ENCODE data around the gene SUFU. TPM values are rescaled to one million over a fixed set of nuclear protein-coding genes. Genes with fewer than 3 reads are reported as not detected.

Gene SUFU
- total and polyA plus RNA-seq, 2 of the 4 experiments (the other 2 are of a cell fraction) = 2.2 to 11.0 TPM

DNA sequence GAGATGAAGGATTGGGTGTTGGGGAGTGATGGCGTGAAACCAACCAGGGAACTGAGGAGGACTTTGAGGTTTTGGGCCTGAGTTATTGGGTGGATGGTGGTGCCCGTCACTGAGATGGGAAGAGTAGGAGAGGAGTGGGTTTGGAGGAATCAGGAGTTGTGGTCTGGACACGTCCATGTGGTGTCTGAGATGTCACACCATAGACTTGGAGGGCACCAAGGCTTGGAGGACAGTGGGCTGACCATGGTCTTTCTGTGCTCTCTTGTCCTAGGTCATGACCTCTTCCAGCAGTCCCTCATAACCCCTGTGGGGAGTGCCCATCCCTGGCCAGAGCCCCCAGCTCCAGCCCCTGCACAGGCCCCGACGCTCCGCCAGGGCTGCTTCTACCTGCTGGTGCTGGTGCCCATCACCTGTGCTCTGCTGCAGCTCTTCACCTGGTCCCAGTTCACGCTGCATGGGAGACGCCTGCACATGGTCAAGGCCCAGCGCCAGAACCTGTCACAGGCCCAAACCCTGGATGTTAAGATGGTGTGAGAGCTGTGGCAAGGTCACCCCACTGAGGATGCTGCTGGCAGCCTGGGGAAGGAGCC, 28.2 kb upstream of the SUFU start:
- Histone ChIP-seq H3K9ac (ENCODE audit: low read depth, low read length) (no peak overlapping the region), H3K27me3 (ENCODE audit: control insufficient read depth, insufficient read depth, low read length) (no peaks in the 10 kb centered on the region), H4K91ac (ENCODE audit: insufficient read depth, low read depth, low read length) (no peak overlapping the region), H2AK9ac (replicated peaks; ENCODE audit: low read depth, low read length, poor library complexity) (no peak overlapping the region), H3K18ac (ENCODE audit: low read depth, low read length) (no peak overlapping the region), H3K27ac (ENCODE audit: insufficient read depth, low read length) (no peak overlapping the region), H3K23ac (ENCODE audit: low read depth, low read length) (no peak overlapping the region), H3K4me2 (ENCODE audit: low read depth, low read length) (no peak overlapping the region), H3K79me1 (ENCODE audit: low read depth in 1 of 2, low read length in 2 of 2) (no peaks in the 10 kb centered on the region; a peak in 1 of 4 replicates), H4K8ac (ENCODE audit: low read depth in 2 of 2, low read length in 2 of 2) (no peak overlapping the region), H4K5ac (ENCODE audit: low read depth, low read length) (no peak overlapping the region), H2AFZ (replicated peaks; ENCODE audit: low read length, poor library complexity) (no peak overlapping the region), H3K4me3 (ENCODE audit: insufficient read depth, low read depth, low read length) (no peak overlapping the region), H2BK120ac (ENCODE audit: low read depth, low read length) (no peak overlapping the region), H2AK5ac (ENCODE audit: low read depth, low read length) (no peak overlapping the region), H3K9me3 (ENCODE audit: control insufficient read depth, insufficient read depth, low read length) (no peaks in the 10 kb centered on the region), H4K20me1 (ENCODE audit: insufficient read depth, low read length) (peaks cover 6% of the 10 kb centered on the region; the same call in 1 of the 2 replicates), H3K4ac (ENCODE audit: low read depth, low read length) (no peak overlapping the region), H3K9me1 (ENCODE audit: insufficient read depth, low read length) (no peaks in the 10 kb centered on the region), H2BK20ac (ENCODE audit: low read depth, low read length) (no peak overlapping the region), H3K4me1 (ENCODE audit: control insufficient read depth, insufficient read depth, low read length) (no peaks in the 10 kb centered on the region), H3K14ac (replicated peaks; ENCODE audit: low read depth, low read length) (no peak overlapping the region), H3K56ac (ENCODE audit: extremely low read depth, insufficient read depth, low read length) (no peak overlapping the region), H2BK5ac (ENCODE audit: low read depth, low read length, poor library complexity, severe bottlenecking) (no peak overlapping the region), H2BK15ac (ENCODE audit: low read depth, low read length) (no peak overlapping the region), H3K36me3 (ENCODE audit: control insufficient read depth, insufficient read depth, low read length) (peaks cover 7% of the 10 kb centered on the region)
- DNase-seq (no peak), ATAC-seq (ENCODE audit: low read depth) (no peak)
- in situ Hi-C loops (cut with MboI; ENCODE audit: low sequenced_read_pairs) = loop anchor here (5.0 kb wide), 1 partner anchor 83 kb away; no protein-coding TSS in a partner anchor
- ChIA-PET POLR2A (ENCODE audit: unreplicated experiment) (no interaction called here), CTCF (interaction anchor here (0.5 kb wide), 1 partner anchor 90 kb away, joined by 3 read pairs; no protein-coding TSS in a partner anchor)
- BruUV-seq (replicated peaks) = no TSS peak
- dilution Hi-C loops (cut with HindIII; ENCODE audit: low sequenced_read_pairs, unreplicated experiment) = no loop called here
- intact Hi-C loops (cut with micrococcal nuclease) = no loop called here
- 86% methylated on average over 6 of the region's 9 CpGs; no CpG with 5 or more reads in 1 of the 2 experiments for WGBS, 2 experiments (ENCODE audit: extremely low coverage in 2 of 2, insufficient read length in 1 of 2)
- TF ChIP-seq SMC3 (IDR thresholded peaks at IDR 0.05; ENCODE audit: low read depth, low read length) (no peak), MAFK (IDR thresholded peaks at IDR 0.05; ENCODE audit: low read depth, low read length) (no peak), MAZ (IDR thresholded peaks at IDR 0.05; ENCODE audit: borderline replicate concordance, low read depth, low read length) (no peak), RFX5 (IDR thresholded peaks at IDR 0.05; ENCODE audit: low read depth, low read length) (no peak), RCOR1 (IDR thresholded peaks at IDR 0.05; ENCODE audit: insufficient replicate concordance, low read length) (no peak), RAD21 (IDR thresholded peaks at IDR 0.05; ENCODE audit: low read length) (no peak), MXI1 (IDR thresholded peaks at IDR 0.05; ENCODE audit: borderline replicate concordance, low read depth, low read length) (no peak), CHD1 (IDR thresholded peaks at IDR 0.05; ENCODE audit: low read depth, low read length) (no peak), BHLHE40 (IDR thresholded peaks at IDR 0.05; ENCODE audit: low read depth, low read length) (no peak), FOS (IDR thresholded peaks at IDR 0.05; ENCODE audit: low read depth, low read length) (no peak), POLR2A (IDR thresholded peaks at IDR 0.05; ENCODE audit: low read depth, low read length) (no peak), NFE2L2 (IDR thresholded peaks at IDR 0.05; ENCODE audit: low read depth, low read length) (no peak), CEBPB (IDR thresholded peaks at IDR 0.05; ENCODE audit: low read depth, low read length) (no peak)
- TF ChIP-seq, protein P1, sequence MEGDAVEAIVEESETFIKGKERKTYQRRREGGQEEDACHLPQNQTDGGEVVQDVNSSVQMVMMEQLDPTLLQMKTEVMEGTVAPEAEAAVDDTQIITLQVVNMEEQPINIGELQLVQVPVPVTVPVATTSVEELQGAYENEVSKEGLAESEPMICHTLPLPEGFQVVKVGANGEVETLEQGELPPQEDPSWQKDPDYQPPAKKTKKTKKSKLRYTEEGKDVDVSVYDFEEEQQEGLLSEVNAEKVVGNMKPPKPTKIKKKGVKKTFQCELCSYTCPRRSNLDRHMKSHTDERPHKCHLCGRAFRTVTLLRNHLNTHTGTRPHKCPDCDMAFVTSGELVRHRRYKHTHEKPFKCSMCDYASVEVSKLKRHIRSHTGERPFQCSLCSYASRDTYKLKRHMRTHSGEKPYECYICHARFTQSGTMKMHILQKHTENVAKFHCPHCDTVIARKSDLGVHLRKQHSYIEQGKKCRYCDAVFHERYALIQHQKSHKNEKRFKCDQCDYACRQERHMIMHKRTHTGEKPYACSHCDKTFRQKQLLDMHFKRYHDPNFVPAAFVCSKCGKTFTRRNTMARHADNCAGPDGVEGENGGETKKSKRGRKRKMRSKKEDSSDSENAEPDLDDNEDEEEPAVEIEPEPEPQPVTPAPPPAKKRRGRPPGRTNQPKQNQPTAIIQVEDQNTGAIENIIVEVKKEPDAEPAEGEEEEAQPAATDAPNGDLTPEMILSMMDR (conservative IDR thresholded peaks at IDR 0.05; ENCODE audit: low read depth, low read length) = no peak
- TF ChIP-seq, protein P2, sequence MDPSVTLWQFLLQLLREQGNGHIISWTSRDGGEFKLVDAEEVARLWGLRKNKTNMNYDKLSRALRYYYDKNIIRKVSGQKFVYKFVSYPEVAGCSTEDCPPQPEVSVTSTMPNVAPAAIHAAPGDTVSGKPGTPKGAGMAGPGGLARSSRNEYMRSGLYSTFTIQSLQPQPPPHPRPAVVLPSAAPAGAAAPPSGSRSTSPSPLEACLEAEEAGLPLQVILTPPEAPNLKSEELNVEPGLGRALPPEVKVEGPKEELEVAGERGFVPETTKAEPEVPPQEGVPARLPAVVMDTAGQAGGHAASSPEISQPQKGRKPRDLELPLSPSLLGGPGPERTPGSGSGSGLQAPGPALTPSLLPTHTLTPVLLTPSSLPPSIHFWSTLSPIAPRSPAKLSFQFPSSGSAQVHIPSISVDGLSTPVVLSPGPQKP (IDR thresholded peaks at IDR 0.05; ENCODE audit: borderline replicate concordance, low read depth, low read length) = no peak
- TF ChIP-seq, protein P3, sequence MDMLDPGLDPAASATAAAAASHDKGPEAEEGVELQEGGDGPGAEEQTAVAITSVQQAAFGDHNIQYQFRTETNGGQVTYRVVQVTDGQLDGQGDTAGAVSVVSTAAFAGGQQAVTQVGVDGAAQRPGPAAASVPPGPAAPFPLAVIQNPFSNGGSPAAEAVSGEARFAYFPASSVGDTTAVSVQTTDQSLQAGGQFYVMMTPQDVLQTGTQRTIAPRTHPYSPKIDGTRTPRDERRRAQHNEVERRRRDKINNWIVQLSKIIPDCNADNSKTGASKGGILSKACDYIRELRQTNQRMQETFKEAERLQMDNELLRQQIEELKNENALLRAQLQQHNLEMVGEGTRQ (IDR thresholded peaks at IDR 0.05; ENCODE audit: low read depth, low read length) = no peak

All from IMR-90 (cell line).